Amniotic epithelial cell (primary cell): ENCODE data around the gene CDA.

Experiments used
- DNase-seq: peaks from one replicate; pipeline ENCODE4 v3.0.0-alpha.2; 2010; ENCODE audit warnings: low read depth

The CDA gene

GRCh38 chr1:20648946-20649345, 60.0 kb downstream of the CDA start:
- DNase-seq = no peak

- no peak for DNase-seq
These were observed 63.4 kb downstream of the CDA start for GRCh38 chr1:20652300-20652699.

- no peak for DNase-seq
These were observed 65.3 kb downstream of the CDA start for GRCh38 chr1:20654104-20654690.

GRCh38 chr1:20657024-20657423, 68.1 kb downstream of the CDA start:
- DNase-seq = no peak

- no peak for DNase-seq
These were observed 69.4 kb downstream of the CDA start for GRCh38 chr1:20658166-20658915.

GRCh38 chr1:20660363-20660762, 71.5 kb downstream of the CDA start:
- DNase-seq = no peak

- no peak for DNase-seq
These were observed 71.9 kb downstream of the CDA start for GRCh38 chr1:20660847-20661206.

GRCh38 chr1:20661207-20662109, 72.6 kb downstream of the CDA start, which contains the start of gene DDOST:
Gene DDOST (minus strand): TSS chr1:20661369. CDS start chr1:20661350, 19 bp downstream.
- peak; percentile 98 for DNase-seq

GRCh38 chr1:20662110-20662475, 73.2 kb downstream of the CDA start:
- no peak for DNase-seq

- no peak for DNase-seq
These were observed 74.5 kb downstream of the CDA start for GRCh38 chr1:20663365-20663764.

- DNase-seq = no peak
These were observed 75.2 kb downstream of the CDA start for GRCh38 chr1:20663969-20664715.

GRCh38 chr1:20665726-20666125, 76.8 kb downstream of the CDA start:
- no peak for DNase-seq

GRCh38 chr1:20666146-20666545, 77.2 kb downstream of the CDA start:
- DNase-seq = no peak

GRCh38 chr1:20666804-20667203, 77.9 kb downstream of the CDA start:
- peak; percentile 21 for DNase-seq
